ENCODE data around the gene MAP3K15.

Gene MAP3K15

GRCh38 chrX:19514791-19515614 is at the start of gene MAP3K15:
MAP3K15 (minus strand) TSS chrX:19515508; CDS start chrX:19515261, 247 bp downstream.
- DNase-seq: no peak

- DNase-seq: no peak
Measured at GRCh38 chrX:19564606-19565005, 49.3 kb upstream of the MAP3K15 start.

- DNase-seq: no peak
Measured at GRCh38 chrX:19563746-19564145, 48.4 kb upstream of the MAP3K15 start.

GRCh38 chrX:19563327-19563726 is 48.0 kb upstream of the MAP3K15 start:
- no peak for DNase-seq

GRCh38 chrX:19560611-19561010 is 45.3 kb upstream of the MAP3K15 start:
- no peak for DNase-seq

GRCh38 chrX:19557822-19558221 is 42.5 kb upstream of the MAP3K15 start:
- no peak for DNase-seq

- no peak for DNase-seq
Measured at GRCh38 chrX:19556202-19556601, 40.9 kb upstream of the MAP3K15 start.

- DNase-seq: no peak
Measured at GRCh38 chrX:19555683-19556082, 40.4 kb upstream of the MAP3K15 start.

- no peak for DNase-seq
Measured at GRCh38 chrX:19555236-19555635, 39.9 kb upstream of the MAP3K15 start.

- no peak for DNase-seq
Measured at GRCh38 chrX:19554786-19555185, 39.5 kb upstream of the MAP3K15 start.

- no peak for DNase-seq
Measured at GRCh38 chrX:19552793-19553192, 37.5 kb upstream of the MAP3K15 start.

GRCh38 chrX:19549838-19550237 is 34.5 kb upstream of the MAP3K15 start:
- DNase-seq: no peak

- DNase-seq: no peak
Measured at GRCh38 chrX:19548934-19549333, 33.6 kb upstream of the MAP3K15 start.

GRCh38 chrX:19548279-19548678 is 33.0 kb upstream of the MAP3K15 start:
- no peak for DNase-seq

GRCh38 chrX:19545651-19546050 is 30.3 kb upstream of the MAP3K15 start:
- DNase-seq: no peak

GRCh38 chrX:19544693-19545305 is 29.5 kb upstream of the MAP3K15 start:
- DNase-seq: no peak

- no peak for DNase-seq
Measured at GRCh38 chrX:19543951-19544381, 28.7 kb upstream of the MAP3K15 start.

GRCh38 chrX:19543020-19543715 is 27.9 kb upstream of the MAP3K15 start:
- DNase-seq: no peak

GRCh38 chrX:19541931-19542330 is 26.6 kb upstream of the MAP3K15 start:
- no peak for DNase-seq

GRCh38 chrX:19541196-19541595 is 25.9 kb upstream of the MAP3K15 start:
- no peak for DNase-seq

GRCh38 chrX:19540076-19540475 is 24.8 kb upstream of the MAP3K15 start:
- no peak for DNase-seq

GRCh38 chrX:19539665-19540064 is 24.4 kb upstream of the MAP3K15 start:
- no peak for DNase-seq

GRCh38 chrX:19535476-19535875 is 20.2 kb upstream of the MAP3K15 start:
- no peak for DNase-seq

GRCh38 chrX:19532709-19533108 is 17.4 kb upstream of the MAP3K15 start:
- no peak for DNase-seq

Data from NCI-H226 (cell line).